Measurements from ENCODE around the gene RNF128.
"Not testable (repeated sequence)": the region's sequence is repeated elsewhere in the genome, so short reads cannot be mapped to it uniquely, and the experiment has no call there.

The RNF128 gene

DNA sequence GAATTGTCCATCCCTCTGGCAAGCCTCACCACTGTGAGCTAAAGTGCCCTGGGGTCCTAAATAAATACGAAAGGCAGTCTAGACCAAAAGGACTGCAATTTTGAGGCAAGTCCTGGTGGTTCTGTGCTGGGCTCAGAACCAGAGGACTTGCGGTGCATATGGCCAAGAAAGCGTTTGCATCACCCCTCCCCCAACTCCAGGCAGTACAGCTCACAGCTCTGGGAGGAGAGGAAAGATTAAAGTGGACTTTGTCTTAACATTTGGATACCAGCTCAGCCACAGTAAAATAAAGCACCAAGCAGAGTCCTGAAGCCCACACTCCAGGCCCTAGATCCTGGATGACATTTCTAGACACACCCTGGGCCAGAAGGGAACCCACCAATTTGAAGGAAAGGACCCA is 24.9 kb downstream of the RNF128 start:
- Histone ChIP-seq H3K27me3 (replicated peaks) (no peaks in the 10 kb centered on the region), H3K27ac (no peak overlapping the region), H3K4me3 (ENCODE audit: low read depth, low read length) (no peak overlapping the region), H3K36me3 (replicated peaks) (no peaks in the 10 kb centered on the region)
- in situ Hi-C loops (cut with HindIII; ENCODE audit: low pct_ligation_motif_present, low sequenced_read_pairs): no loop called here
- no peak for DNase-seq
- TF ChIP-seq, protein P1, sequence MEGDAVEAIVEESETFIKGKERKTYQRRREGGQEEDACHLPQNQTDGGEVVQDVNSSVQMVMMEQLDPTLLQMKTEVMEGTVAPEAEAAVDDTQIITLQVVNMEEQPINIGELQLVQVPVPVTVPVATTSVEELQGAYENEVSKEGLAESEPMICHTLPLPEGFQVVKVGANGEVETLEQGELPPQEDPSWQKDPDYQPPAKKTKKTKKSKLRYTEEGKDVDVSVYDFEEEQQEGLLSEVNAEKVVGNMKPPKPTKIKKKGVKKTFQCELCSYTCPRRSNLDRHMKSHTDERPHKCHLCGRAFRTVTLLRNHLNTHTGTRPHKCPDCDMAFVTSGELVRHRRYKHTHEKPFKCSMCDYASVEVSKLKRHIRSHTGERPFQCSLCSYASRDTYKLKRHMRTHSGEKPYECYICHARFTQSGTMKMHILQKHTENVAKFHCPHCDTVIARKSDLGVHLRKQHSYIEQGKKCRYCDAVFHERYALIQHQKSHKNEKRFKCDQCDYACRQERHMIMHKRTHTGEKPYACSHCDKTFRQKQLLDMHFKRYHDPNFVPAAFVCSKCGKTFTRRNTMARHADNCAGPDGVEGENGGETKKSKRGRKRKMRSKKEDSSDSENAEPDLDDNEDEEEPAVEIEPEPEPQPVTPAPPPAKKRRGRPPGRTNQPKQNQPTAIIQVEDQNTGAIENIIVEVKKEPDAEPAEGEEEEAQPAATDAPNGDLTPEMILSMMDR (IDR thresholded peaks at IDR 0.05; ENCODE audit: low read depth, low read length, missing control alignments): no peak

DNA sequence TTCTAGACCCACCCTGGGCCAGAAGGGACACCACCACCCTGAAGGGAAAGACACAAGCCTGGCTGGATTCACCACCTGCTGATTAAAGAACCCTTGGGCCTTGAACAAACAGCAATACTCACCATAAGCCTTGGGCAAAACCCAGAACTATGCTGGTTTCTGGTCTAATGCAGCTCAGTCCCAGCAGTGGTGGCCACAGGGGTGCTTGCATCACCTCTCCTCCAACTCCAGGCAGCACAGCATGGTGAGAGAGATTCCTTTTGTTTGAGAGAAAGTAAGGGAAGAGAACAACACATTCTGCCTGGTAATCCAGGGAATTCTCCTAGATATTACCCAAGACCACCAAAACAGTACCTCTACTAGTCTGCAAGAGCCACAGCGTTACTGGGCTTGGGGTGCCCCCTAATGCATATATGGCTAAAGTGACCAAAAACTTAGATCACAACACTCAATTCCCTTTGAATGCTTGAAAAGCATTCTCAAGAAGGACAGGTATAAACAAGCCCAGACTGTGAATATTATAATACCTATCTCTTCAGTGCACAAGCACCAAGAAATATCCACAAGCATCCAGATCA is 25.7 kb downstream of the RNF128 start:
- TF ChIP-seq, protein P1 (IDR thresholded peaks at IDR 0.05; ENCODE audit: low read depth, low read length, missing control alignments): peak; percentile 50
- in situ Hi-C loops (cut with HindIII; ENCODE audit: low pct_ligation_motif_present, low sequenced_read_pairs): no loop called here
- H3K27ac ChIP-seq: no peak overlapping the region
- H3K36me3 ChIP-seq (replicated peaks): no peaks in the 10 kb centered on the region
- H3K4me3 ChIP-seq (ENCODE audit: low read depth, low read length): no peak overlapping the region
- no peaks in the 10 kb centered on the region for H3K27me3 ChIP-seq (replicated peaks)
- peak; percentile 12 for DNase-seq

DNA sequence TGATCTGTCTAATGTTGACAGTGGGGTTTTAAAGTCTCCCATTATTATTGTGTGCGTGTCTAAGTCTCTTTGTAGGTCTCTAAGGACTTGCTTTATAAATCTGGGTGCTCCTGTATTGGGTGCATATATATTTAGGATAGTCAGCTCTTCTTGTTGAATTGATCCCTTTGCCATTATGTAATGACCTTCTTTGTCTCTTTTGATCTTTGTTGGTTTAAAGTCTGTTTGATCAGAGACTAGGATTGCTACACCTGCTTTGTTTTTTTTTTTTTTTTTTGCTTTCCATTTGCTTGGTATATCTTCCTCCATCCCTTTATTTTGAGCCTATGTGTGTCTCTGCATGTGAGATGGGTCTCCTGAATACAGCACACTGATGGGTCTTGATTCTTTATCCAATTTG is 42.8 kb downstream of the RNF128 start:
- in situ Hi-C loops (cut with HindIII; ENCODE audit: low pct_ligation_motif_present, low sequenced_read_pairs); H3K27me3 ChIP-seq (replicated peaks); H3K4me3 ChIP-seq (ENCODE audit: low read depth, low read length); H3K36me3 ChIP-seq (replicated peaks); DNase-seq; H3K27ac ChIP-seq: not testable (repeated sequence)

DNA sequence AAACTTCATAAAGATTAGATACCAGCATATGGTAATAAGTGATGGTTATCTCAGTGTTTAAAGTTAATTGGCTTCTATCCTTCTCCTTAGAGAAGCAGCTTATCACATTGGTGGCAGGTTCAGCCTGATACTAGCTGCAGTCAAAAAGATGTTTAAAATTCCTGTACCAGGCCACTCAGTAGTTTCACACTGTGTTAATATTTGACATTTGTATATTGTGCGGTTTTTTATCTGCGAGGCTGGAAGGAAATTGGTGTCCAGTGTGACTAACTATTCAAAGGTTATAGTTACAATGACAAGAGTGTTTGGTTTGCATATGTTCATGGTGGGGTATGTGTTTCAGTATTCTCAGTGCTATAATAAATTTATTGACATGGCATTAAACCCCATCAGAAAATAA is 48.5 kb downstream of the RNF128 start:
- Histone ChIP-seq H3K36me3 (replicated peaks) (no peaks in the 10 kb centered on the region), H3K27ac (no peak overlapping the region), H3K4me3 (ENCODE audit: low read depth, low read length) (no peak overlapping the region), H3K27me3 (replicated peaks) (no peaks in the 10 kb centered on the region)
- TF ChIP-seq, protein P1 (IDR thresholded peaks at IDR 0.05; ENCODE audit: low read depth, low read length, missing control alignments): no peak
- in situ Hi-C loops (cut with HindIII; ENCODE audit: low pct_ligation_motif_present, low sequenced_read_pairs): no loop called here
- no peak for DNase-seq

DNA sequence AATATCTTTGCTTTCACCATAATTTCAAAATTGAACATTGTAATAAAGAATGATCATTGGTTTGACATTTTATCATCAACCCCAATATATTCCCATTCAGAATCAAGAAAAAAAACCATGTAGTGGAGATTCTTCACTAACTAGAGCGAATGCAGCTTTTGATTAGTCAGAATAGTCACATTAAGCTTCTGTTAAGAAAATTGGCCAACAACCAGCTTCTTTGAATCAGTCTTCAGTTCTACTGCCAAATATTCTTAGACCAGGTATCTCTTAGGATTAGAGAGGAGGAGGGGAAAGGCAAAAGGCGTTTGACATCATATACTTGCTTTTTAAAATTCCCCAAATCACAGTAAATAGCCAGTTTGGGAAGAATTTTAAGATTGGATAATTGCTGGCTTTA is 53.8 kb downstream of the RNF128 start:
- Histone ChIP-seq H3K36me3 (replicated peaks) (no peaks in the 10 kb centered on the region), H3K27ac (no peak overlapping the region), H3K27me3 (replicated peaks) (no peaks in the 10 kb centered on the region), H3K4me3 (ENCODE audit: low read depth, low read length) (no peak overlapping the region)
- in situ Hi-C loops (cut with HindIII; ENCODE audit: low pct_ligation_motif_present, low sequenced_read_pairs): no loop called here
- no peak for DNase-seq
- TF ChIP-seq, protein P1 (IDR thresholded peaks at IDR 0.05; ENCODE audit: low read depth, low read length, missing control alignments): no peak

DNA sequence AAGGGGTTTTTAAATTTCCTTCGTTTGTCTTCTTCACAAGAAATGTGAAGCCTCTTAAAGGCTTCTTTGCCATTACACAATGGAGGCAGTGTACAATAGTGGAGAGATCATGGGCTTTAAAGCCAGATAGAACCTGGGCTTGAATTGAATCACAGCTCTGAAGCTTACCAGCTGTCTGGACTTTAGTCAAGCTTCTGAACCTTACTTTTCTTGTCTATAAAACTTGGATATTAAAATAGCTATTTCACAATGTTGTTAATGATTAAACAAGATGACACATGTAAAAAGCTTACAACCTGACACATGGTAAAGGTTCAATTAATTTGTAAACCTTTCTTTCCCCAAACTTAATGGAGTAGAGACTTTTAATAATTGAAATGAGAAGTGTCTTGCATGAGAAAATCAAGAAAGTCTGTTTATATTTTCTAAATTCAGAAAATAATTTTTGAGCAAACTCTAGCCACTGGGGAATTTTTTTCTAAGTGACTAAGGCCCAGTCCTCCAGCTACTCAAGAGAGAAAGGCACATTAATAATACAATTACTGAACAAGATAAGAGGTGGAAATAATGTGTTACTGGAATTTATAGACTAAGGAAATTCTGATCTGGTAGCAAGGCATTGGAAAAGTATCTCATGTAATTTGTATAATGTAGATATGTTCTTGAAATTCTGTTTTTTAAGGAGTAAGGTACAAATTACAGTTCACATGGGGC is 54.3 kb downstream of the RNF128 start:
- H3K4me3 ChIP-seq (ENCODE audit: low read depth, low read length): no peak overlapping the region
- no peak for DNase-seq
- no peaks in the 10 kb centered on the region for H3K27me3 ChIP-seq (replicated peaks)
- in situ Hi-C loops (cut with HindIII; ENCODE audit: low pct_ligation_motif_present, low sequenced_read_pairs): no loop called here
- TF ChIP-seq, protein P1 (IDR thresholded peaks at IDR 0.05; ENCODE audit: low read depth, low read length, missing control alignments): no peak
- H3K36me3 ChIP-seq (replicated peaks): no peaks in the 10 kb centered on the region
- H3K27ac ChIP-seq: no peak overlapping the region

Measured in brain microvascular endothelial cell (primary cell).